Hepatocyte (in vitro differentiated cells): ENCODE results near the gene TTC17.

Experiments
- CTCF ChIP-seq: fragments of 200-600 bp; sonication (generic); IDR thresholded peaks from 2 replicates; pipeline ENCODE4 v1.5.1; 2016; ENCODE audit warnings: antibody characterized with exemption, mild to moderate bottlenecking; ENCODE audit not compliant: poor library complexity
- EZH2phosphoT487 ChIP-seq: fragments of 200-600 bp; sonication (generic); IDR thresholded peaks from one replicate; pipeline ENCODE4 v1.6.1; 2018; ENCODE audit warnings: antibody characterized with exemption, mild to moderate bottlenecking, low read depth, moderate library complexity; ENCODE audit not compliant: unreplicated experiment, severe bottlenecking

- TF ChIP-seq CTCF: no peak
- TF ChIP-seq EZH2phosphoT487: no peak
Measured at GRCh38 chr11:43358801-43359421, at the start of gene TTC17.
